Muscle of arm (tissue), 12 donors: ENCODE measurements around the gene LHPP. TPM values are rescaled to one million over a fixed set of nuclear protein-coding genes. Genes with fewer than 3 reads are reported as not detected.

Experiments
- DNase-seq: peaks from one replicate; pipeline ENCODE4 v3.0.0-alpha.2; 2013
- polyA plus RNA-seq, 12 donors: library from polyadenylated mRNA; unstranded; fragments of 120-200 nt; gene quantifications; one replicate each; pipeline ENCODE4 v1.2.1, GENCODE V29; 2013; ENCODE audit not compliant: insufficient read length in 12 of 12

The LHPP gene
- polyA plus RNA-seq, 12 donors = 5.0 to 12.9 (median 6.6) TPM; not detected in 1

DNA sequence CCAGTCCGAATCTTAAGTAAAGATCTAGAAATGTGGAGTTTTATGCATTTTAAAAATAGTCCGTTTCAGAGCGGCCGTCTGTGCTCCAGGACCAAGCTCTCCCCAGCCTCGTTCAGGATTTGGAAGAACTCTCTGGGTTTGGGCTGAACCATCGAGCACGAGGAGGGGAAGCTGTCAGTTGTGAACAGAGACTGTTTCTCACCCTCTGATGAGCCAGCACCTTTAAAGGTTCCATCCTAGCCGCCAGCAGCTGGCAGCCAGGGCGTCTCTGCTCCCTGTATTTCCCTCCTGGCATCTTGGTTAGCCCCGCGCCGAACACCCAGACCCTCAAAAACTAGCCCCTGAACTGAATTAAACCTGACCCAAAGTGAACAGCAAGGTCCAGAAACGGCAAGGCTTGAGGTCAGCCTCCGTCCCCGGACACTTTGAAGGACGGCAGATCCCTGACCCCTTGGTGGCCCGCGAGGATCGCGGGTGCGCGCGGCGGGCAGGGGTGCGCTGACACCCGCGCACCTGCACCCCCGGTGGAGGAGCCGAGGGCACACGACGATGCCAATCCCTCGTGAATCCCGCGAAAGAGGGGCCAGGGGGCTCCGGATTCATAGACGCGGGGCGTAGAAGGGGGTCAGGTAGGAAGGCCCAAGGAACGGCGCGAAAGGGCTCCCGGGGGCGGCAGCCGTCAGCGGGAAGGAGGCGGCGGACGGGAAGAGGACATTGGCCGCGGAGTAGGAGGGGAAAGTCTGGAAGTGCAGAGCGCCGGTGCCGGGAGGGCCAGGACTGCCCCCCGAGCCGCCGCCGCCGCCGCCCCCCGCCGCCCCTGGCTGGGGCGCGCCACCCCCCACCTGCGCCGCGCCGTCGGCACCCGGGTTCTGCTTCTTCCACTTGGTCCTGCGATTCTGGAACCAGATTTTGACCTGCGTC lies 14.5 kb upstream of the LHPP start:
- DNase-seq = no peak

DNA sequence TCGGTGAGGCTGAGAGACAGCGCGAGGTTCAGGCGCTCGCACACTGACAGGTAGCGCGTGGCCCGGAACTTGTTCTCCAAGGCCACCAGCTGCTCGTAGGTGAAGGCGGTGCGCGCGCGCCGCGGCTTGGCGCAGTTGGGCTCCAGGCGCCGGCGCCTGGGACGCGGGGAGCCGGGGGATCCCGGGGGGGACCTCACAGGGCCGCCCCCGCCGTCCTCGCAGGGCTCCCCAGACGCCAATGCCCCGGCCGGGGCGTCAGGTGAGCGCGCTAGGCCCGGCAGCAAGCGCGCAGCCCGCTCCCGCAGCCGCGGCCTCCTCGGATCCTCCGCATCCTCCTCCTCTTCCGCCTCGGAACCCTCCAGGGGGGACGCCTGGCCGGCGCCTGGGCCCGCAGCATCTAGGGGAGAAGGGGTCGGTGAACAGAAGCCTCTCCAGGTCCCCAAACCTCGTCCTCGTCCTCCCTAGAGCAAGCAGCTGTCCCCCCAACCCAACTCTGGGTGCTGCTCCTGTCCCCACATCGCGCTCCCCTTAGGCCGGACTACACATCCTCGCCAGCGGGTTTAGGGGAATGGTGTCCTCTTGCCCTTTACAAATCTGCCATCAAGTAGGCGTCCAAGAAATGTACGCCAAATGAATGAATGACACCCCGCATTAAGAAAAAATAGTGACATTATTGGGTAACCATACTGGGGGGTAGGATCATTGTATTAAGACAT lies 13.7 kb upstream of the LHPP start:
- DNase-seq = no peak

- DNase-seq = no peak
Observed at GRCh38 chr10:124448696-124449169, 12.9 kb upstream of the LHPP start.

- no peak for DNase-seq
Observed at GRCh38 chr10:124449170-124450011, 12.2 kb upstream of the LHPP start.

DNA sequence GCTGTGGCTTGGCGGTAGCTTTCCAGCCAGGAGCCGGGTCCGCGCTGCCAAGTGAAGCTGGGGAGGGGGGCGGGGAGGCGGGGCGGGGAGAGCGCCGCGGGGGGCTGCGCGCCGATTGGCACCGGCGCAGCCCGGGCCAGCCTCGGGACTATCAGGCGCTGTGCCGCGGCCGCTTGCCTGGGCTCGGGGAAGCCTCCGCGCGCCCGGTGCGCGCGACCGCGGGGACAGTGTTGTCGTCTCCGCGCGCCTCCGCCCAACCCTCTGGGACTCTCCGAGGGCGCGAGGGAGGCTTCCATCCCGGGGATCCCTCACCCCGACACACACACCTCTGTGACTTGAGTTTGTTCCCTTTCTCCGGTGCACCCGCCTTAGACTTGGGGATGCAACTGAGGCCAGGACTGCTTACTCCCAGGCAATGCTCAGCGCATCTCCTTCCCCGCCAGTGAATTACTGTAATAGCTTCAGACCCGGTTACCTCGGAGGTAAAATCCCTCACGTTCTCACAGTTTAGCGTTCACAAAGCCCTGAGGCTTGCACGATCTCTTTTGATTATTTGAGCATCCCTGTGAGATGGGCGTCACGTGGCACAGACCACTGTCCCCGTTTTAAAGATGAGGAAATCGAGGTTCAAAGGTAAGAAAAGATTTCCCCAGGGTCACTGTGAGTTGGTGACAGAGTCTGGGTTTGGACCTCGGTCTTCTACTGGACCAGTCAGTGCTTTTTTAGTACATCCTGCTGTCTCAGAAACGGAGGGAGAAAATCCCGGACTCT lies 11.4 kb upstream of the LHPP start, which contains the start of gene NKX1-2:
Gene NKX1-2 (minus strand): TSS at position 24 of the 771 bp plus-strand sequence. CDS start 92 bp downstream, outside the sequence.
- no peak for DNase-seq

DNA sequence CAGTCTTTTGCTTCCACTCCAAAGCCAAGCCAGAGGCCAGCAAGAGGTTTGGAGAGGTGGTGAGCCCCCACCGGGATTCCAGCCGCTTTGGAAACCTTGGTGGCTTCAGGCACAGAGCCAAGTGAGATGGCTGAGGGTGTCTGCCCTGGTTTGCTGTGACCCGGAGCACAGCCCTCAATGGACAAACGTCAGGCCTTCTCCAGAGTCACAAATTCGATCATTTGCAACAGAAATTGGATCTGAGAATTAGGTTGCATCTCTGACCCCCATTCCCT lies 10.9 kb upstream of the LHPP start:
- no peak for DNase-seq

- DNase-seq = no peak
Observed at GRCh38 chr10:124451276-124451675, 10.3 kb upstream of the LHPP start.

DNA sequence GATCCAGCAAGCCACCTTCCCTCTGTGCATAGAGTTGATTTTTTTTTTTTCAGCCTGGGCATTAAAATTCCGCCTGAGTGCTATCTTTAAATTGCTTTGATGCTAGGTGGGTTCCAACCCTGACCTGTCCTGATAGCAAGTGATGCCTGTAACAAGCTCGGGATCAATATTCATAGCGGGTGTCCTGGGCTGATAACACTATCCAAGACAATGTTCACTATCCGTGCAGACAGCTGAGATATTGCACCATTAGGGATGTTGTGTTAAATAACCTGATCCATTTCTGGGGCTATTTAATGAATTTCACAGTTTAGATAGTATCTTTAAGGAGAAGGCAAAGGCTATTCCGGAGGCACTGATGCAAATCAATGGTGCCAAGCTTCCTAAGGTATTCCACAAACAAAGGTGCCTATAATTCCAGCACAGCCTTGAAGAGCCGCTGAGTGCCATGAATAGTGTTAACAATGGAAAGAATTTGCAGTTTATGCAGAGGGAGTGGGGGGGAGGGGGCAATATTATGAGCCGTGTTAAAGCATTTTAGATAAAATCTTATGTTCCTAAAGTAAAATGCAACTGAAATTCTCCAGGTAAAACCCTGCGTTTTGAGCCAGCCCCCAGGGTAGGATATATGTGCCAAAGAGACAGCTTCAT lies 7.5 kb upstream of the LHPP start:
- no peak for DNase-seq

- no peak for DNase-seq
Observed at GRCh38 chr10:124455441-124455840, 6.2 kb upstream of the LHPP start.

DNA sequence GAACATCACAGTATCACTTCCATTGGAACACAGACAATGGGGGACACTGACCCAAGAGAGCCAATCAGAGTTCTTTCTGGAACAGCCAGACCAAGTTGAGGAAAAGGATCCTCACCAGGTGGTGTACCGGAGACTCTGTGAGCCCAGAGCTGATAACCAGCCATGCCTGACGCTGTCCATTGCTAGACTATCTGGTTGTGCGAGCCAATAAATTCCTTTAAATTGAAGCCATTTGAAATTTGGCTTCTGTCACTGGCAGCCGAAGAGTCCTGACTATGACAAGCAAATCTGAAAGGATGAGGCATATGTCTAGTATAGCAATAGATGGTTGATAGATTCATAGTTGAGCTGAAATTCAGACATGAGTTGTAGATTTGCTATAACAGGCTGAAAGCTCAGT lies 3.1 kb upstream of the LHPP start:
- DNase-seq = no peak

DNA sequence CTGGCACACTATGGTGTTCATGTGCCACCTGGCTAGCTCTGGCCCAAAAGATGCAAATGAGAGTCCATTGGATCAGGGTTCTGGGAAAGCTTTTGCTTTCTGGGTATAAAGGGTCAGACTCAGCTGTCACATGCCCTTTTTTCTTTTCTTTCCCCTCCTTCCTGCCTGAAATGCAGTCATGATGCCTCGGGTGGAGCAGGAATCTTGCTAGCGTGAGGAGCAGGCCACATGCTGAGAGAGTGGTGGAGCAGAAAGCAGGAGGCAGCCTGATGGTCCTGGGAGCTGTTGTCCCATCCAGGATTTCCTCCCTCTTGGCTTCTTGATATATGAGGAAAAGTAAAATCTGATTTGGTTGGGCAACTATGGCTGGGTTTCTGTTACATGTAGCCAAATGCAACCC lies 2.7 kb upstream of the LHPP start:
- no peak for DNase-seq

DNA sequence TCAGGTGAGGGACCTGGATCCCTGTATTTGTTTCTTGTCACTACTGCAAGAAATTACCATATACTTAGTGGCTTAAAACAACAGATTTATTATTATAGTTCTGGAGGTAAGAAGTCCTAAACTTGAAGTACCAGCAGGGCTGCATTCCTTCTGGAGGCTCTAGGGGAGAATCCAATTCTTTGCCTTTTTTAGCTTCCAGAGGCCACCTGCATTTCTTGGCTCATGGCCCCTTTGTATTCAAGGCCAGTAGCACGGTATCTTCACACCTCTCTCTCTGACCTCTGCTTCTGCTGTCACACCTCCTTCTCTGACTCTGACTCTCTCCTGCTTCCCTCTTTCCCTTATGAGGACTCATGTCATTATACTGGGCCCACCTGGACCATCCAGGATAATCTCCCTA lies 2.2 kb upstream of the LHPP start:
- no peak for DNase-seq

GRCh38 chr10:124460144-124460543 lies 1.5 kb upstream of the LHPP start:
- DNase-seq = no peak

DNA sequence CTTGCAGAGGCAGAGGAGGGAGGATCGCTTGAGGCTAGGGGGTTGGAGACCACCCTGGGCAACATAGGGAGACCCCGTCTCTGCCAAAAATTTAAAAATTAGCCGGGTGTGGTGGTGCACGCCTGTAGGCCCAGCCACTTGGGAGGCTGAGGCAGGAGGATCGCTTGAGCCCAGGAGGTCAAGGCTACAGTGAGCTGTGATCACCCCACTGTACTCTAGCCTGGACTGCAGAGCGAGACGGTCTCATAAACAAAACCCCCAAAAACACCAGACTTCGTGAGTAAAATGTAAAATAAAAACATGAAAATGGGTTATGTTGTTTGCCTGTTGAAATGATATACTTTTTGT lies 699 bp downstream of the LHPP start:
- DNase-seq = no peak

GRCh38 chr10:124464028-124464965 lies 2.7 kb downstream of the LHPP start:
- no peak for DNase-seq

- DNase-seq = no peak
Observed at GRCh38 chr10:124465003-124465776, 3.6 kb downstream of the LHPP start.

- no peak for DNase-seq
Observed at GRCh38 chr10:124465777-124466488, 4.3 kb downstream of the LHPP start.

GRCh38 chr10:124467165-124467564 lies 5.5 kb downstream of the LHPP start:
- no peak for DNase-seq
